ENCODE results near the gene GPR150. TPM values are rescaled to one million over a fixed set of nuclear protein-coding genes. Genes with fewer than 3 reads are reported as not detected.

GPR150 gene
- polyA plus RNA-seq (2013, experiment 1 of 2; ENCODE audit: insufficient read length): not detected
- not detected for polyA plus RNA-seq (2013, experiment 2 of 2; ENCODE audit: insufficient read length)

DNA sequence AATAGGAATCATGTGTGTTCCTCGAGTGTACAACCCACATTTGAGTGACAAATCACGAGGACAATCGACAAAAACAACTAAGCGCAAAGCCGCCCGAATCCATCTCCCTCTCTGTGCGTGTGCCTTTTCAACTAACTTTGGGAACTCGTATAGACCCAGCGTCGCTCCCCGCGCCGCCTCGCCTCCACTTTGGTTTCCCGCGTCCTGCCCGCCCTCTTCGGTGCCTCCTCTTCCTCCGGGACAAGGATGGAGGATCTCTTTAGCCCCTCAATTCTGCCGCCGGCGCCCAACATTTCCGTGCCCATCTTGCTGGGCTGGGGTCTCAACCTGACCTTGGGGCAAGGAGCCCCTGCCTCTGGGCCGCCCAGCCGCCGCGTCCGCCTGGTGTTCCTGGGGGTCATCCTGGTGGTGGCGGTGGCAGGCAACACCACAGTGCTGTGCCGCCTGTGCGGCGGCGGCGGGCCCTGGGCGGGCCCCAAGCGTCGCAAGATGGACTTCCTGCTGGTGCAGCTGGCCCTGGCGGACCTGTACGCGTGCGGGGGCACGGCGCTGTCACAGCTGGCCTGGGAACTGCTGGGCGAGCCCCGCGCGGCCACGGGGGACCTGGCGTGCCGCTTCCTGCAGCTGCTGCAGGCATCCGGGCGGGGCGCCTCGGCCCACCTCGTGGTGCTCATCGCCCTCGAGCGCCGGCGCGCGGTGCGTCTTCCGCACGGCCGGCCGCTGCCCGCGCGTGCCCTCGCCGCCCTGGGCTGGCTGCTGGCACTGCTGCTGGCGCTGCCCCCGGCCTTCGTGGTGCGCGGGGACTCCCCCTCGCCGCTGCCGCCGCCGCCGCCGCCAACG, at the start of gene GPR150:
Gene GPR150 (plus strand): TSS at position 58 of the 840 bp plus-strand sequence. CDS start 189 bp downstream, at position 247.
- DNase-seq: peak; percentile 31

GRCh38 chr5:95572016-95572415, 47.9 kb upstream of the GPR150 start:
- DNase-seq: no peak

GRCh38 chr5:95581576-95581975, 38.3 kb upstream of the GPR150 start:
- DNase-seq: no peak

DNA sequence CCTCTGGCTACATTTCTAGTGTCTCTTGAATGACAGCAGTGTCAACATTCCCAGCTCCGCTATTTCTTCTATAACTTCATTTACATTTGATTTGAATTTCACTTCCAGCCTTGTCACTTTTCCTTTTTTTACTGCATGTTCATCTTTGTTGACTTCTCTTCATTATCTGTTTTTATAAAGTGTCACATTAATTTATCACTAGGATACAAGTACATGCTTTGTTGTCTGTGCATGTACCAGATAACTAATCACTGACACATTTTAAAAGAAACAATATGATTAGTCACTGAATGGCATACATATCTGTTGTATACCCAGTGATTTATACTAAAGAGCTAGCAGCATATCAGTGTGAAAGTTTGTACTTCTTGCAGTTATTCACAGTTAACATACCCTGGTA, 35.9 kb upstream of the GPR150 start:
- DNase-seq: no peak

DNA sequence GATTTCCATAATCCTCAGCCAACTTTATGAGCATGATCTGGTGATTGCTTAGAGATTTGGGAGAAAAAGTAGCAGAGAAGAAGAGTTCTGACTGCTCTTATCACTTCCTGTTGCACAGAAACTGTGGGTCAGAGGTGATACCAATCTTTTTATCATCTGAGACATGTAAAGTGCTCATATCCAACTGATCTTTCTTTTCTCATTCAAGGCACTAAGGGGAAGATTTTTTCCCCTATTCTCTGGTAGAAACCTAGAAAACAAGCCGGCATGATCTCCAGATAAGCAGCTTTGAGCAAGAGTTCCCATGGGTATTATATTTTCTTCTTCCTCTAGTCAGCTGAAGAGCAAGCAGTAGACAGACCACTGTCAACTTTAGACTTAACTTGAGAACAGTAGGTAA, 29.0 kb upstream of the GPR150 start:
- no peak for DNase-seq

- DNase-seq: peak; percentile 64
Measured at GRCh38 chr5:95591490-95591901, 28.4 kb upstream of the GPR150 start.

DNA sequence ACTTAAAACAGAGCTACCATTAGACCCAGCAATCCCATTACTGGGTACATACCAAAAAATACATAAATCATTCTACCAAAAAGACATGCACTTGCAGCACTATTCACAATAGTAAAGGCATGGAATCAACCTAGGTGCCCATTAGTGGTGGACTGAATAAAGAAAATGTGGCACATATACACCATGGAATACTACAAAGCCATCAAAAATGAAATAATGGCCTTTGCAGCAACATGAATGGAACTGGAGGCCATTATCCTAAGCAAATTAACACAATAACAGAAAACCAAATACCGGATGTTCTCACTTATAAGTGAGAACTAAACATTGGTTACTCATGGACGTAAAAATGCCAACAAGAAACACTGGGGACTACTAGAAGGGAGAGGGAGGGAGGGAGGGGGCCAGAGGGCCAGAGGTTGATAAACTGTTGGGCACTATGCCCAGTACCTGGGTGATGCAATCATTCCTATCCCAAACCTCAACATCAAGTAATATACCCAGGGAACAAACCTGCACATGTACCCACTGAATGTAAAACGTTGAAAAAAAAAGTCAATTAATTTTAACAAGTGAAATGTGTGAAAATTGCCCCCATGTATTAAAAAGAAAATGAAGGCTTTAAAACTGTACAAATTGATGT, 24.5 kb upstream of the GPR150 start:
- DNase-seq: no peak

GRCh38 chr5:95599252-95599651, 20.6 kb upstream of the GPR150 start:
- DNase-seq: no peak

DNA sequence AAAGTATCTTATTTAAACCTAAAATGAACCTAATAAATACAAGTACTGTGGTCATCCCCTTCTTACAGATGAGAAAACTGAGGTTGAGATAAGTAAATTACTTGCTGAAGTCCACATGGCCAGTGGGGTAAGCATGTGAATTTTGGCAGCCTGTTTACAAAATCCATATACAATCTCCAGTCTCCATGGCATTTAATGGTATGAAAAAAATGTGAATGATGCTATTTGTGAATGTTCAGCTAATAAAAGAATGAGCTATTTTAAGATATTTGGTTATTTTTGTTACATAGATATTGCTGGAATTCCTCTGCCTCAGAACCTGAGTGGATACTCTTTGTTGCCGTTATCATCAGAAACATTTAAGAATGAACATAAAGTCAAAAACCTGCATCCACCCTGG, 19.3 kb upstream of the GPR150 start:
- peak; percentile 56 for DNase-seq

DNA sequence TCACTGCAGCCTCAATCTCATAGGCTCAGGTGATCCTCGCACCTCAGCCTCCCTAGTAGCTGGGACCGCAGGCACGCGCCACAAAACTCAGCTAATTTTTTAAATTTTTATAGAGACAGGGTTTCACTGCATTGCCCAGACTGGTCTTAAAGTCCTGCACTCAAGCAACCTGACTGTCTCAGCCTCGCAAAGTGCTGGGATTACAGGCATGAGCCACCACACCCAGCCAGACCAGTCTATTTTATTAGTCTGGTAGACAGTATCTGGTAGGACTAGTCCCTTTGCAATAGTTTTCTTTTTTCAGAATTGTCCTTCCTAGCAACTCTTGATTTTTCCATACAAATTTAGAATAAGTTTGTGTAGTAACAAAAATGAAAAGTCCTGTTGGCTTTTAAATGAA, 14.1 kb upstream of the GPR150 start:
- no peak for DNase-seq

- DNase-seq: no peak
Measured at GRCh38 chr5:95606419-95606818, 13.5 kb upstream of the GPR150 start.

DNA sequence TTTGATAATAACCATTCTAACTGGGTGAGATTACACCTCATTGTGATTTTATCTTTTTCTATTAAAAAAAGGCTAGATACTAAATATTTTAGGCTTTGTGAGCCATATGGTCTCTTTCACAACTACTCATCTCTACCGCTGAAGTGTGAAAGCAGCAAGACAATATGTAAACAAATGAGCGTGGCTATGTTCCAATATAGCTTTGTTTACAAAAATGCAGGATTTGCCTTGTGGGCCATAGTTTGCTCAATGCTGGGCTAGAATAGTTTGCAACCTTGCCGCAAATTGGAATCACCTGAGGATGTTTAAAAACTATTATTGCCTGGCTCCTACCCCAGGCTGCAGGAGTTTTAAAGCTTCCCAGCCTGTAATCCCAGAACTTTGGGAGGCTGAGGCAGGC, 10.2 kb upstream of the GPR150 start:
- no peak for DNase-seq

- no peak for DNase-seq
Measured at GRCh38 chr5:95610546-95610945, 9.3 kb upstream of the GPR150 start.

DNA sequence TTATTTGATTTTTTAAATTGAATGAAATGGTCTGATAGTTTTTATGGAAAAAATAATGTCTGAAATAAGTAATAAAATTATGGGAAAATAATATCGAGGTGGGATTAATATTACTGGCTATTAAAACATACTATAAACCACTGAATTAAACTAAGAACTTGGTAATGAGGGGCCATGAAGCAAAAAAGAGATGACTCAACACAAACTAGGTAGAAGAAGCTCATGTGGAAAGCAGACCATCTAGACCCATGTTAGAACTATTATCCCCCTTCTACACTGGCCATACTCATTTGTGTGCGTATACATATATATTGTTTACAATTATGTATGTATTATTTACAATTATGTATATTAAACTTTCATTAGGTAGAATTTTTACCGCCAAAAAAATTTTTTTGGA, 8.5 kb upstream of the GPR150 start:
- DNase-seq: no peak

DNA sequence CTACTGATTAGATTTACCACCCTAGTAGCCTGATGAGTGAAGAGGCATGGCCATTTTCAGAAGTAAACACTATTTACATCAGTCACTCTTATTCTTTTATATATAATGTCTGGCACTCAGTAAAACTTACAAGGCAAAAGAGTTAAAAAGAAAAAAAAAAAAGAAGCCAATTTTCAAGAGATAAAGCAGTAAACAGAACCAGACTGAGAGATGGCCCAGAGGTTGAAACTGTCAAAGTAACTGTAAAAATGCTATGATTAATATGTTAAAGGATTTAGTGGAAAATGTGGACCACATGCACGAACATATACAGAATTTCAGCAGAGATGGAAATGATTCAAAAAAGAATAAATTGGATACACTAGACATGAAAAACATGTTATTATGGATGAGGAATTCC, 6.4 kb upstream of the GPR150 start:
- no peak for DNase-seq

GRCh38 chr5:95615164-95615467, 4.8 kb upstream of the GPR150 start:
- DNase-seq: no peak

GRCh38 chr5:95617057-95617456, 2.8 kb upstream of the GPR150 start:
- DNase-seq: no peak

- no peak for DNase-seq
Measured at GRCh38 chr5:95619096-95619495, 791 bp upstream of the GPR150 start.

DNA sequence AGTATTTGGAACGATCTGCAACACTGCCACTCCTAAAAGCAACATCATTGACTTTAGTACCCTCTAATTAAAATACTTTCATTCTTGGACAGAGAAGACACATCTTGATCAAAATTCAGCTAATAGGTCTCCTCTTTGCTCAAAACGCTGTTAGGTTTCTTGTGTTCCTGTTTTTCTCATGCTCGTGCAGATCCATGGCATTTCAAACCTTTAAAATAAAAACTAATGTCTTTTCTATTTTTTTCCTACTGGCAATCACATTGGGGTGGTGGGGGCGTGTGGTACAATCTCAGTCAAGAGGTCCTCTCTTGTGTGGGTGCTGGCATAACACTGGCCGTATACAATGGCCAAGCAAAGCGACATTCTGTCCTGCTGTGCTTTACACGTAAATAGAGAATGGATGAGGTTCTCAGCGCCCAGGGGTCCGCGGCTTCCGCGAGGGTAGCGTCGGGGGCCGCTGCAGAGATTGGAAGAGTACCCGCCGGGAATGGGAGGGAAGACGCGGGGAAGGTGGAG, 315 bp upstream of the GPR150 start:
- DNase-seq: no peak

- DNase-seq: peak; percentile 16
Measured at GRCh38 chr5:95620870-95621838, 1.3 kb downstream of the GPR150 start.

- no peak for DNase-seq
Measured at GRCh38 chr5:95621839-95622629, 2.1 kb downstream of the GPR150 start.

- no peak for DNase-seq
Measured at GRCh38 chr5:95623706-95624105, 3.8 kb downstream of the GPR150 start.
